GM12878 (cell line): ENCODE results near the gene P4HTM.

Source experiments
- BHLHE40 ChIP-seq, 2 experiments: fragments of 450-650 bp in 1 of 2; IDR thresholded peaks; 2 replicates each; pipeline ENCODE4 v1.6.1; 2011 to 2017; ENCODE audit warnings: low read depth in 2 of 2, borderline replicate concordance in 1 of 2, improper control_type of control experiment in 1 of 2, low read length in 1 of 2, mild to moderate bottlenecking in 1 of 2
- CBFB ChIP-seq: IDR thresholded peaks from 2 replicates; pipeline ENCODE4 v1.6.1; 2016; ENCODE audit warnings: antibody characterized with exemption, low read depth
- CBX3 ChIP-seq: fragments of 200-600 bp; sonication (generic); IDR thresholded peaks from 2 replicates; pipeline ENCODE4 v1.6.1; 2016; ENCODE audit warnings: low read depth, borderline replicate concordance
- ELK1 ChIP-seq: IDR thresholded peaks from 2 replicates; pipeline ENCODE4 v1.6.1; 2012; ENCODE audit warnings: low read depth, low read length, improper control_type of control experiment
- KDM1A ChIP-seq: fragments of 200-600 bp; sonication (generic); IDR thresholded peaks from 2 replicates; pipeline ENCODE4 v1.6.1; 2016; ENCODE audit warnings: borderline replicate concordance
- MAX ChIP-seq: IDR thresholded peaks from 2 replicates; pipeline ENCODE4 v1.6.1; 2012; ENCODE audit warnings: low read depth, low read length, improper control_type of control experiment
- POLR2A ChIP-seq: IDR thresholded peaks from 2 replicates; pipeline ENCODE4 v1.6.1; 2011; ENCODE audit warnings: low read depth, mild to moderate bottlenecking, low read length
- RAD21 ChIP-seq: IDR thresholded peaks from 2 replicates; pipeline ENCODE4 v1.6.1; 2011; ENCODE audit warnings: mild to moderate bottlenecking, low read depth, low read length, moderate library complexity; ENCODE audit not compliant: insufficient read depth
- TF ChIP-seq, protein P1 (sequence below), 3 experiments: IDR thresholded peaks in 2 of 3; conservative IDR thresholded peaks in 1 of 3; 2 replicates each; pipeline ENCODE4 v1.5.1; 2011; ENCODE audit warnings: low read depth in 3 of 3, low read length in 3 of 3, mild to moderate bottlenecking in 3 of 3, control low read depth in 2 of 3, moderate library complexity in 2 of 3, inconsistent platforms in 1 of 3, mixed read lengths in 1 of 3; ENCODE audit not compliant: control insufficient read depth in 2 of 3, insufficient read depth in 1 of 3; ENCODE audit errors: extremely low read depth in 1 of 3
- TF ChIP-seq, protein P2 (sequence below): fragments of 450-650 bp; IDR thresholded peaks from 2 replicates; pipeline ENCODE4 v1.6.1; 2017; ENCODE audit warnings: mild to moderate bottlenecking, low read depth, inconsistent platforms; ENCODE audit not compliant: poor library complexity, severe bottlenecking

- TF ChIP-seq, protein P1, sequence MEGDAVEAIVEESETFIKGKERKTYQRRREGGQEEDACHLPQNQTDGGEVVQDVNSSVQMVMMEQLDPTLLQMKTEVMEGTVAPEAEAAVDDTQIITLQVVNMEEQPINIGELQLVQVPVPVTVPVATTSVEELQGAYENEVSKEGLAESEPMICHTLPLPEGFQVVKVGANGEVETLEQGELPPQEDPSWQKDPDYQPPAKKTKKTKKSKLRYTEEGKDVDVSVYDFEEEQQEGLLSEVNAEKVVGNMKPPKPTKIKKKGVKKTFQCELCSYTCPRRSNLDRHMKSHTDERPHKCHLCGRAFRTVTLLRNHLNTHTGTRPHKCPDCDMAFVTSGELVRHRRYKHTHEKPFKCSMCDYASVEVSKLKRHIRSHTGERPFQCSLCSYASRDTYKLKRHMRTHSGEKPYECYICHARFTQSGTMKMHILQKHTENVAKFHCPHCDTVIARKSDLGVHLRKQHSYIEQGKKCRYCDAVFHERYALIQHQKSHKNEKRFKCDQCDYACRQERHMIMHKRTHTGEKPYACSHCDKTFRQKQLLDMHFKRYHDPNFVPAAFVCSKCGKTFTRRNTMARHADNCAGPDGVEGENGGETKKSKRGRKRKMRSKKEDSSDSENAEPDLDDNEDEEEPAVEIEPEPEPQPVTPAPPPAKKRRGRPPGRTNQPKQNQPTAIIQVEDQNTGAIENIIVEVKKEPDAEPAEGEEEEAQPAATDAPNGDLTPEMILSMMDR (IDR thresholded peaks at IDR 0.05 in 2 of 3, conservative IDR thresholded peaks at IDR 0.05 in 1 of 3; ENCODE audit: control insufficient read depth in 2 of 3, extremely low read depth in 1 of 3, insufficient read depth in 1 of 3, low read depth in 3 of 3, low read length in 3 of 3) = no peak
- no peak for TF ChIP-seq MAX
- TF ChIP-seq CBX3 = no peak
- no peak for TF ChIP-seq RAD21
- no peak for TF ChIP-seq CBFB
- no peak for TF ChIP-seq ELK1
- TF ChIP-seq, protein P2, sequence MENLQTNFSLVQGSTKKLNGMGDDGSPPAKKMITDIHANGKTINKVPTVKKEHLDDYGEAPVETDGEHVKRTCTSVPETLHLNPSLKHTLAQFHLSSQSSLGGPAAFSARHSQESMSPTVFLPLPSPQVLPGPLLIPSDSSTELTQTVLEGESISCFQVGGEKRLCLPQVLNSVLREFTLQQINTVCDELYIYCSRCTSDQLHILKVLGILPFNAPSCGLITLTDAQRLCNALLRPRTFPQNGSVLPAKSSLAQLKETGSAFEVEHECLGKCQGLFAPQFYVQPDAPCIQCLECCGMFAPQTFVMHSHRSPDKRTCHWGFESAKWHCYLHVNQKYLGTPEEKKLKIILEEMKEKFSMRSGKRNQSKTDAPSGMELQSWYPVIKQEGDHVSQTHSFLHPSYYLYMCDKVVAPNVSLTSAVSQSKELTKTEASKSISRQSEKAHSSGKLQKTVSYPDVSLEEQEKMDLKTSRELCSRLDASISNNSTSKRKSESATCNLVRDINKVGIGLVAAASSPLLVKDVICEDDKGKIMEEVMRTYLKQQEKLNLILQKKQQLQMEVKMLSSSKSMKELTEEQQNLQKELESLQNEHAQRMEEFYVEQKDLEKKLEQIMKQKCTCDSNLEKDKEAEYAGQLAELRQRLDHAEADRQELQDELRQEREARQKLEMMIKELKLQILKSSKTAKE = no peak
- no peak for TF ChIP-seq POLR2A
- TF ChIP-seq BHLHE40 (IDR thresholded peaks at IDR 0.05; ENCODE audit: borderline replicate concordance in 1 of 2, low read depth in 2 of 2, low read length in 1 of 2) = no peak
- TF ChIP-seq KDM1A = no peak
These were observed 6.9 kb upstream of the P4HTM start for GRCh38 chr3:48983096-48983495.
